HuH-7.5 (cell line): Measurements from ENCODE around the gene ZNF514.
"Not testable (repeated sequence)": the region's sequence is repeated elsewhere in the genome, so short reads cannot be mapped to it uniquely, and the experiment has no call there.

Experiments
- DNase-seq: peaks from one replicate; pipeline ENCODE4 v3.0.0; 2011; ENCODE audit warnings: low spot score

Gene ZNF514

DNA sequence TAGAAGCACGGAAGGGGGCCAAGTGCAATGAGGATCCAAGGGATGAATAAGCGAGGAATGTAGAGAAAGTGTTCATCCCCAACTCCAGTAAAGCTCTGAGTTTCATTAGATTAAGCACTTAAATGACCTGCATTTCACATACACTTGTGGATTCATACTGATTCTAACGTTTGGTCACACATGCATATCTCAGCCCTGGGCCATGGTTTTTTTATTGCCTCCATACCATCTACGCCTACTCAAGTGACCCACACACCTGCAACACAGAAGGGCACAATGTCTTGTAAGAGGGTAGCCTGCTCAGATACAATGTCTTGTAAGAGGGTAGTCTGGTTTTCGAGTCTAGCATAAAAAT, 37.5 kb downstream of the ZNF514 start:
- DNase-seq: no peak

DNA sequence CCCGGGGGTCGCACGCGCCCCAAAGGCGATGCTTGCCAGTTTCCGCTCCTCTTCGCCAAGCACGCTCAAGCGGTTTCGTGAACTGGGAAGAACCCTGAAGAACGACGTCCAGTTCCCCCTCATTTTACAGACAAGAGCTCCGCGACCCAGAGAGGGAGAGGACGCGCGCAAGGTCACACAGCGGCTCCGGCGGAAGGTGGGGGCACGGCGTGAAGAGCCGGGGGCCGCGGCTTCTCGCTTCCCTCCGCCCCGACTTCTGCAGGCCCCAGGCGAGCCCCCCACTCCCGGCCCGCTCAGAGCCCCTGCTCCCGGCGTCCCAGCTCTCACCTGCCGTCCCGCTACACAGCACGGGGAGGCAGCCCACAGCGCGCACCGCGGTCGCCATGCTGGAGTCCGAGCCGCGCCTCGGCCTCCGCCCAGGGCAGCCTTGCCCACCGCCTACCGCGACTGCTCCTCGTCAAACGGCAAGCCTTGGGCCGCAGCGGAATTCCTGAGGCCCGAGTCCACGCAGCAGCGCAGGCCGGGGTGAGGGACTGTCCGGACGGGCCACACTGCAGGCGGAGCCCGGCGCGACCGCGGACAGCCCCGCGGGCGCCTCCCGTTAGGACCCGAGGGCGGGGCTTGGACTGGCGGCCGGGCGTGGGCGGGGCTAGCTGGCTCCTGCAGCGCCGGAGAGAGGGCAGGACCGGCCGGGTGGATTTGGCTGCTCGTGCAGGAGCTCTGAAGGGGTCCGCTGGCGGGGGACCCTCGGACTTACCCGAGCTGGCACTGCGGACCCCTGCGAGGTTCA, 38.0 kb downstream of the ZNF514 start, which contains the start of gene MRPS5:
TSS of gene MRPS5 (minus strand) at position 402 of the 790 bp plus-strand sequence. CDS start at position 385, 17 bp downstream.
- DNase-seq: peak; percentile 85

GRCh38 chr2:95121093-95121406, 38.6 kb downstream of the ZNF514 start:
- no peak for DNase-seq

GRCh38 chr2:95115418-95115817, 44.2 kb downstream of the ZNF514 start:
- peak; percentile 70 for DNase-seq

GRCh38 chr2:95113464-95113863, 46.2 kb downstream of the ZNF514 start:
- DNase-seq: no peak

DNA sequence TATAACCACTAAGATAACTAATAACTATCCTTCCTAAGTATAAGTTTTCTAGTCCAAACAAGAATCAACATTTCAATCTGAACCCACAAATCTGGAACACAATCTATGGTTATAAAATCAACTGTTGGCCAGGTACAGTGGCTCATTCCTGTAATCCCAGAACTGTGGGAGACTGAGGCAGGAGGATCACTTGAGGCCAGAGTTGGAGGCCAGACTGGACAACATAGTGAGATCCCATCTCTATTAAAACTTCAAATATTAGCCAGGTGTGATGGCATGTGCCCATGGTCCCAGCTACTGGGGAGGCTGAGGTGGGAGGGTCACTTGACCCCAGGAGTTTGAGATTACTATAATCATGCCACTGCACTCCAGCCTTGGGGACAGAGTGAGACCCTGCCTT, 49.3 kb downstream of the ZNF514 start:
- no peak for DNase-seq

DNA sequence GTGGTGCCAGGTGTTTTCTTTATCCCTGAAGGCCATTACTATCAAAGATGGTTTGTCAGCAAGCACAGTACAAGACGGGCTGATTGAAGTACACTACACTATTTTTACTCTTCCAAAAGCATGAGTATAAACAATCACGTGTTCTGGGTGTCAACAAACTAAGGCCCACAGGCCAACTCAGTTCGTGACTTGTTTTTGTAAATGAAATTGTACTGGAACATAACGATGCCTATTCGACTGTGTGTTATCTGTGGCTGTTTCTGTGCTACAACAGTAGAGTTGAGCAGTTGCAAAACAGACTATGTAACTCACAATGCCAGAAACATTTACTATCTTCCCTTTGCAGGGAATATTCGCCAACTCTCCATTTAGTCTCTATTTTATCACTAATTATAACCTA, 50.4 kb downstream of the ZNF514 start:
- DNase-seq: no peak

- no peak for DNase-seq
Measured at GRCh38 chr2:95106081-95106480, 53.6 kb downstream of the ZNF514 start.

DNA sequence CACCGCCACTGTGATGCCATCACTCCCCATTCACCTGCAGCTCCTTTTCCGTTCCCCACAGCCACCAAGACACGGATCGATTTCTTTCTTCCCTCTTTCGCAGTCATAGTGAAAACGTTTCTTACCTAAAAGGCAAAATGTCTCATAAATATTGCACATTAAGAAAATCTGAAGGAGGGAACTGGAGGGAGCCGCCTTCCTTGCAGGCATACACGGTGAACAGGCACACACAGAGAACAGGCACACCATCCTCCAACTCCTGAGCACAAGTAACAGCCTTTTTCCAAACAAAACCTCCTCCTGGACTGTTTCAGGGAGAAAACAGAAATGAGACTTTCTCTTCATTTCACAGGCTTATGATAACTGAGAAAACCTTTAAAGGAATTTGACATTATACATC, 55.0 kb downstream of the ZNF514 start:
- DNase-seq: no peak

- DNase-seq: no peak
Measured at GRCh38 chr2:95099910-95100309, 59.7 kb downstream of the ZNF514 start.

- not testable (repeated sequence) for DNase-seq
Measured at GRCh38 chr2:95098273-95098672, 61.4 kb downstream of the ZNF514 start.
